Lower leg skin (tissue), 3 donors: ENCODE results near the gene SLC29A1.

Experiments used
- POLR2A ChIP-seq, 2 donors: fragments of 450-650 bp; IDR thresholded peaks; one replicate each; pipeline ENCODE4 v1.6.1; 2016 to 2017; ENCODE audit warnings: antibody characterized with exemption in 2 of 2, mild to moderate bottlenecking in 1 of 2, moderate library complexity in 1 of 2
- TF ChIP-seq, protein P1 (sequence below), 3 donors: fragments of 450-650 bp; IDR thresholded peaks; one replicate each; pipeline ENCODE4 v1.5.1; 2016; ENCODE audit warnings: antibody characterized with exemption in 3 of 3, mild to moderate bottlenecking in 3 of 3, moderate library complexity in 2 of 3

DNA sequence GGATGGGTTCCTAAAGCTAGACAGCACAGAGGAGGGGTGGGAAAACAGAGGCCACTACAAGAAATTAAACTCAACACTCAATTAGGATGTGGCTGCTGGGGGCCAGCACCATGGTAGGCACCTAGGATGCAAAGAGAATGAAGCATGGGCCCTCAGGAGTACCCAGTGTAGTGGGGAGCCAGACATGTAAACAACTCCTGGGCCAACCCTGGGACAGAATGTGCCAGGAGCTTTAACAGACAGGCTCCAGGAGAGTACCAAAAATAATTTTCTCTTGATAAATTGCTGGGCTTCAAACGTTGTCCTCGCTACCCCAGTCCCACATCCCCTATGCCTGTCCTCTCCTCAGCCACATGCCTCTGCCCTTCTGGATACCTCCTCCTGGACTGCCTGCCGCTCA lies 48.5 kb downstream of the SLC29A1 start:
- TF ChIP-seq, protein P1, sequence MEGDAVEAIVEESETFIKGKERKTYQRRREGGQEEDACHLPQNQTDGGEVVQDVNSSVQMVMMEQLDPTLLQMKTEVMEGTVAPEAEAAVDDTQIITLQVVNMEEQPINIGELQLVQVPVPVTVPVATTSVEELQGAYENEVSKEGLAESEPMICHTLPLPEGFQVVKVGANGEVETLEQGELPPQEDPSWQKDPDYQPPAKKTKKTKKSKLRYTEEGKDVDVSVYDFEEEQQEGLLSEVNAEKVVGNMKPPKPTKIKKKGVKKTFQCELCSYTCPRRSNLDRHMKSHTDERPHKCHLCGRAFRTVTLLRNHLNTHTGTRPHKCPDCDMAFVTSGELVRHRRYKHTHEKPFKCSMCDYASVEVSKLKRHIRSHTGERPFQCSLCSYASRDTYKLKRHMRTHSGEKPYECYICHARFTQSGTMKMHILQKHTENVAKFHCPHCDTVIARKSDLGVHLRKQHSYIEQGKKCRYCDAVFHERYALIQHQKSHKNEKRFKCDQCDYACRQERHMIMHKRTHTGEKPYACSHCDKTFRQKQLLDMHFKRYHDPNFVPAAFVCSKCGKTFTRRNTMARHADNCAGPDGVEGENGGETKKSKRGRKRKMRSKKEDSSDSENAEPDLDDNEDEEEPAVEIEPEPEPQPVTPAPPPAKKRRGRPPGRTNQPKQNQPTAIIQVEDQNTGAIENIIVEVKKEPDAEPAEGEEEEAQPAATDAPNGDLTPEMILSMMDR (IDR thresholded peaks at IDR 0.05) = no peak
- TF ChIP-seq POLR2A (IDR thresholded peaks at IDR 0.05) = no peak
